NB4 (cell line): ENCODE data around the gene CDK17.
"Not testable (repeated sequence)": the region's sequence is repeated elsewhere in the genome, so short reads cannot be mapped to it uniquely, and the experiment has no call there.

Source experiments
- CTCF ChIP-seq: IDR thresholded peaks from one replicate; pipeline ENCODE4 v1.5.1; 2012; ENCODE audit warnings: low read depth, low read length
- MAX ChIP-seq: IDR thresholded peaks from 2 replicates; pipeline ENCODE4 v1.6.1; 2011; ENCODE audit warnings: low read depth, low read length
- MYC ChIP-seq: IDR thresholded peaks from 2 replicates; pipeline ENCODE4 v1.6.1; 2011; ENCODE audit warnings: low read depth, low read length
- POLR2A ChIP-seq: IDR thresholded peaks from 2 replicates; pipeline ENCODE4 v1.6.1; 2011; ENCODE audit warnings: mild to moderate bottlenecking; ENCODE audit not compliant: insufficient read length; ENCODE audit errors: extremely low read depth

GRCh38 chr12:96393229-96393628 is 7.0 kb downstream of the CDK17 start:
- TF ChIP-seq POLR2A, CTCF, MAX, MYC: not testable (repeated sequence)
